ENCODE results near the gene CCND2.

CCND2 gene

DNA sequence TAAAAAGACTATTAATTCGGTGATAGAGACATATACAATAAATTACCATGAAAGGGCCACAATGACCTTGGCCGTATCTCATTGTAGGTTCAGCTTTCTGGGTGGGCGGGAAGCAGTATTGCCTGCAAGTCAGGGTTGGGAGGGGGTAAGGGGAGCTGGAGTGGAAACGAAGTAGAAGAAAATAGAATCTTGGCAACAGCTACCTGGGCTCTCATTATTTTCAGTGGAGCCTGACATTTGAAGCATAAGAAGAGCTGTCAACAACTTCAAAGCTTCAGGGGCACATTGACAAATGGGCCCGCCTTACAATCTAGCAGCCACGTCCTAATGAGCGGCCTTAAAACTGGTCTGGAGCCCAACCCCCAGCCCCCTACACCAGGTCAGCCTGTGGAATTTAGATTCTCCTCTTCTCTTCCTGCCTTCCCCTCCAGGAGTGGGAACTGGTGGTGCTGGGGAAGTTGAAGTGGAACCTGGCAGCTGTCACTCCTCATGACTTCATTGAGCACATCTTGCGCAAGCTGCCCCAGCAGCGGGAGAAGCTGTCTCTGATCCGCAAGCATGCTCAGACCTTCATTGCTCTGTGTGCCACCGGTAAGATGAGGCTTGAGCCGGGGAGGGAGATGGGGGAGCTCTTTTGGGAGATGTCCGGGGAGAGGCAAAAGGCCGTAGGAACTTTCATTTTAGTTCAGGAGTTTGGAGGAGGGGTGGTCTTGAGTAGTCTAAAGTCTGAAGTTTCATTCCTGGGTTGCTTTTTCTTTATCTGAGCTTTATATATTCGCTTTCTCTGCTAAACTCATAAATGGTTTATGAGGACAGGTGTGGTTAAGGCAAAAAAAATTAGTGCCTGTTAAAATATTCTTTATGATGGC lies 5.0 kb downstream of the CCND2 start:
- TF ChIP-seq, protein P1, sequence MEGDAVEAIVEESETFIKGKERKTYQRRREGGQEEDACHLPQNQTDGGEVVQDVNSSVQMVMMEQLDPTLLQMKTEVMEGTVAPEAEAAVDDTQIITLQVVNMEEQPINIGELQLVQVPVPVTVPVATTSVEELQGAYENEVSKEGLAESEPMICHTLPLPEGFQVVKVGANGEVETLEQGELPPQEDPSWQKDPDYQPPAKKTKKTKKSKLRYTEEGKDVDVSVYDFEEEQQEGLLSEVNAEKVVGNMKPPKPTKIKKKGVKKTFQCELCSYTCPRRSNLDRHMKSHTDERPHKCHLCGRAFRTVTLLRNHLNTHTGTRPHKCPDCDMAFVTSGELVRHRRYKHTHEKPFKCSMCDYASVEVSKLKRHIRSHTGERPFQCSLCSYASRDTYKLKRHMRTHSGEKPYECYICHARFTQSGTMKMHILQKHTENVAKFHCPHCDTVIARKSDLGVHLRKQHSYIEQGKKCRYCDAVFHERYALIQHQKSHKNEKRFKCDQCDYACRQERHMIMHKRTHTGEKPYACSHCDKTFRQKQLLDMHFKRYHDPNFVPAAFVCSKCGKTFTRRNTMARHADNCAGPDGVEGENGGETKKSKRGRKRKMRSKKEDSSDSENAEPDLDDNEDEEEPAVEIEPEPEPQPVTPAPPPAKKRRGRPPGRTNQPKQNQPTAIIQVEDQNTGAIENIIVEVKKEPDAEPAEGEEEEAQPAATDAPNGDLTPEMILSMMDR (IDR thresholded peaks at IDR 0.05; ENCODE audit: borderline replicate concordance, control extremely low read depth, extremely low read depth, insufficient read depth, missing control alignments): no peak
- in situ Hi-C loops (cut with MboI; ENCODE audit: low sequenced_read_pairs, unreplicated experiment): loop anchor here (5.0 to 25.0 kb wide), 2 partner anchors 171 to 291 kb away; no protein-coding TSS in a partner anchor
- no peak for DNase-seq (ENCODE audit: low spot score)

DNA sequence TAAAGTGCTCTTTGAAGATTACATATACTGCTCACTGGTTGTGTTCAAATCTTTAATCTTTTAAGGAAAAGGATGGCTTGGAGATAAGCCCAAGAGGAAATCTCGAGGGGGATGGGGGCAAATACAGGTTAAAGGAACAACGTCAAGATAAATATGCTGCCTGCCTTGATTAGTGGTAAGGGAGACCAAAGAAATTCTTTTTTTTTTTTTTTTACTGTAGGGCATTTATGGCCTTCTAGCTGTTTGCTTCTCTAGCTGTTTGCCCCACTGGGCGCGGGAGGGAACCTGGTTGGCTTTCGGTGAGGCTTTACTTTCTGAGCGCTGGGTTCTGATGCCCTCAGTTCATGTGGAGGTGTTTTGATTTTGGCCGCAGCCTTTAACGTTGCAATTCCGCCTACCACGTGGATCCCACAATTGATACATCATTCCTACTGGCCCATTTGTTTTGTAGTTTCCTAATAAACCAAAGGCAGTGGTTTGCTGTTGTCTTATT lies 5.7 kb downstream of the CCND2 start:
- in situ Hi-C loops (cut with MboI; ENCODE audit: low sequenced_read_pairs, unreplicated experiment): loop anchor here (5.0 to 25.0 kb wide), 2 partner anchors 172 to 292 kb away; no protein-coding TSS in a partner anchor
- TF ChIP-seq, protein P1 (IDR thresholded peaks at IDR 0.05; ENCODE audit: borderline replicate concordance, control extremely low read depth, extremely low read depth, insufficient read depth, missing control alignments): no peak
- DNase-seq (ENCODE audit: low spot score): no peak

DNA sequence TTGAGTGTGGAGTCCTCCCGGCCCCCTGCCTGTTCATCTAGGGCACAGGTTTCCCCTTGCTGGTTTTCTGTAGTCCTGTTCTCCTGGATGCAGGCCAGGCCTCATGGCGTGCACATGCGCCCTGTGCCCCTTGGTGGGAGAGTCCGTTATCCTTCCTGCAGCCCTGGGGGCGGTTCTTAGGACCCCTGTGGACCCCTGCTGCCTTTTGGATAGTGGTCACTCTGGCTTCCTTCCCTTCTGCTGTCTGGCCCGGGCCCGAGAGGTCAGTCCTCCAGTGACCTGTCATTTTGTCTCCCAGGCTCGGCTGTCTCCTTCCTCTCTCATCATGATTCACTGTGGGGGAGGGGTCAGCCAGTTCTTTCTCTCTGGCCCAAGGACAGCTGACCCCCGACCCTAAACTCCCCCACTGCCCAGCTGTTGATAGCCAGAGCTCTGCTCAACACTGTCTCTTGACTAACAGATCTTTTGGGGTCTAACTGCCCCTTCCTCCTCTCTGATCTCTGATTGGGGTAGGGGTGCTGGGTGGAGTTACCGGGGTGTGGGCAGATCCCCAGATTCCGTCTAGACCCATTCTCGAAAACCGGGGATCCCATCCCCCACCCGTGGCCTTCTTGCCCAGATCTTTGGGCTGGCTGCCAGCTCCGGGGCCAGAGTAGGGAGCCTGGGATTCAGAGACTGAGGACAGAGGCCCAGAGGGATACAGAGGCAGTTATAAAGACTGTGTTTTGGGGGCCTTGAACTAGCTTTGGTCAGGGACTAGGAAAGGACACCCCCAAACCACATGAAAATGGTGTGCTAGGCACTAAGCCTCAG lies 7.0 kb downstream of the CCND2 start:
- TF ChIP-seq, protein P1 (IDR thresholded peaks at IDR 0.05; ENCODE audit: borderline replicate concordance, control extremely low read depth, extremely low read depth, insufficient read depth, missing control alignments): no peak
- in situ Hi-C loops (cut with MboI; ENCODE audit: low sequenced_read_pairs, unreplicated experiment): loop anchor here (10.0 to 25.0 kb wide), 2 partner anchors 293 to 396 kb away; no protein-coding TSS in a partner anchor
- DNase-seq (ENCODE audit: low spot score): no peak

DNA sequence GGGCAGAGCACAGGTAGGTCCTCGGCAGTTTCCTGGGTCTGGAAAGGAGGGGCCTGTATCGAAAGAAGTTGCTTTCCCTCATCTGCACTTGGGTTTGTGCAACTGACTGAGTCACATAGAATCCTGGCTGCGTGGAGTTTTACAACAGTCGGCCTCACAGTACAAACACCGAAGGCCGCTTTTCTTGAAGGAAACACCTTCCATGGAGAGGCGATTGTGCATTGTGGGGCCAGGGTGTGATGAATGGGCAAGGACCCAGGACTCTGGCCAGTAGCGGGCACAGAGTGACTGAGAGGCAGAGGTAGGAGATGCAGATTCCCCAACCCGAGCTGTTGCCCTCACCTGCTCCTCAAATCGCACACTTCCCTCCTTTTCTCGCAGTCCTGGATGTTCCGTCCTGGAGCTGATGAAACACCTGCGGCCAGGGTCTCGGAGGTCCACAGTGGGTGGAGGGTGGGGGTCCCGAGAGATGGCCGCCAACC lies 7.7 kb downstream of the CCND2 start:
- TF ChIP-seq, protein P1 (IDR thresholded peaks at IDR 0.05; ENCODE audit: borderline replicate concordance, control extremely low read depth, extremely low read depth, insufficient read depth, missing control alignments): no peak
- no peak for DNase-seq (ENCODE audit: low spot score)
- in situ Hi-C loops (cut with MboI; ENCODE audit: low sequenced_read_pairs, unreplicated experiment): loop anchor here (10.0 to 25.0 kb wide), 2 partner anchors 294 to 396 kb away; no protein-coding TSS in a partner anchor

DNA sequence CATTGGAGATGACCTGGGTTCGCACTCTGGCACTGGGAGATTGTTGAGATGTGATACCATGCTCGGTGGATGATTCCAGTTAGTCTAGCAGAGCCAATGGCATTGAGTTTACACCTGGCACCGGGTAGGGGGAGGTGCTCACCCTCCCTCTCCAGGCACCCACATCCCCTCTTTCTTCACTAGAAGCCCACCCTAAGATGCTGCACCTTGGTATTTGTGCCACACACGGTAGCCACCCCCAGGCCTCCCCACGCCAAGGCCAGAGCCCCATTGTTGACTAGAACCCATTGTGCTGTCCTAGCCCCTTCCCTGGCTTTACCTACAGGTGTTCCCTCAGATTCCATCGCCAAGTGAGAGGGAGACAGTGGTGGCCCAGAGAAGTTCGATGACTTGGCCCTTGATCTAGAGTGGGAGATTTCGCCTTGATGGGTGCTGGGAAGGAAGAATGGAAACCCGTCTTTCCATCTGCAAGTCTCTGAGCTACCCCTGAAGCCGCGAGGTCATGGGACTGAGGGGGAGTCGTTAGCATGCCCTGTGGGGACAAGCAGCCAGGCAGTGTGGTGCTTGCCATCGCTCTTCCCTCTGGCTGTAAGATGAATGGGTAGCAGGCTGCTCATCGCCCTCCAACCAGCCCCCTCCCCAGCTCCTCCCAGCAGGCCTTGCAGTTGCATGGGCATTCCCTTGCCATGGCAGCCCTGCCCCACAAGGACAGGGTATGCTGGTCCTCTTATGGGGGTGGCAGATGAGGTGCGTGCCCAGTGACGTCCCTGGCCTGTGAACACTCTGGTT lies 8.7 kb downstream of the CCND2 start:
- in situ Hi-C loops (cut with MboI; ENCODE audit: low sequenced_read_pairs, unreplicated experiment): loop anchor here (10.0 to 25.0 kb wide), 2 partner anchors 295 to 397 kb away; no protein-coding TSS in a partner anchor
- DNase-seq (ENCODE audit: low spot score): no peak
- TF ChIP-seq, protein P1 (IDR thresholded peaks at IDR 0.05; ENCODE audit: borderline replicate concordance, control extremely low read depth, extremely low read depth, insufficient read depth, missing control alignments): no peak

Data from GM13976 (cell line).